ENCODE measurements around the gene IL36B.
"Not testable (repeated sequence)": the region's sequence is repeated elsewhere in the genome, so short reads cannot be mapped to it uniquely, and the experiment has no call there.

IL36B gene

DNA sequence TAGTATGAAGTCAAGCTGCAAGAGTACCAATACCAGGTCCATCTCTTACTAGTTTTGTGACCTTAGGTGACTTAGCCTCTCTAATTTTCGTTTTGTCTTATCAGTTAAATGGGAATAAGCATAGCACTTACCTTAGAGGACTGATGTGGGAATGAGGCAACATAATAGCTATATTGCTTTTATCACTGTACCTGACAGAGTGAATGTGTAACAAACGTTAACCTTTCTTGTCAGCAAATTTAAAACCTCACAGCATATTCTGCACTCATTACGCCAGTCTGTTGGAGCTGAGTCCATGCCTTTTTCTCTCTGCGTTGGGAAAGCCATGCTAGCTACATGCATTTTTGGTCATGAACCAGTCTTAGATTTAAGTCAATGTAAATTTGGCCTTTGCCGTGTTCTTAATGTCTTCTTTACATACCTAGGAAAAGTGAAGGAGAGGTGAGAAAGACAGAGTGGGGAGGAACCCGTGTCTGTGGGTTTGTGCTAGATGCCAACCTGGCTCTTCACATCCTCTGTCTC, at the start of gene IL36B:
IL36B (minus strand) TSS at position 472 of the 522 bp plus-strand sequence.
- no peak for DNase-seq (ENCODE audit: low read depth)

DNA sequence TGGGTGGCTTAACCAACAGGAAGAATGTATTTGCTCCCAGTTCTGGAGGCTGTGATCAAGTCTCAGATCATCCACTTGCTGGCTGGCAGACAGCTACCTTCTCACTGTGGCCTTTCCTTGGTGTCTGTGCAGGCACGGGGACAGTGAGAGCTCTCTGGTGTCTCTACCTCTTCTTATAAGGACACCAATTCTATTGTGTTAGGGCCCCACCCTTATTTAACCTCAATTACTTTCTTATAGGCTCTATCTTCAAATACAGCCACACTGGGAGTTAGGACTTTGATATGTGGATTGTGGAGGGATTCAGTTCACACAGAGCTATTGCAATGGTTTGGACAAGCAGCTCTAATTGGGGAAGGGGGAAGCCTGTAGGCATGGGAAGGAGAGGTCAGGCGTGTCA, 49.5 kb upstream of the IL36B start:
- DNase-seq (ENCODE audit: low read depth): no peak

DNA sequence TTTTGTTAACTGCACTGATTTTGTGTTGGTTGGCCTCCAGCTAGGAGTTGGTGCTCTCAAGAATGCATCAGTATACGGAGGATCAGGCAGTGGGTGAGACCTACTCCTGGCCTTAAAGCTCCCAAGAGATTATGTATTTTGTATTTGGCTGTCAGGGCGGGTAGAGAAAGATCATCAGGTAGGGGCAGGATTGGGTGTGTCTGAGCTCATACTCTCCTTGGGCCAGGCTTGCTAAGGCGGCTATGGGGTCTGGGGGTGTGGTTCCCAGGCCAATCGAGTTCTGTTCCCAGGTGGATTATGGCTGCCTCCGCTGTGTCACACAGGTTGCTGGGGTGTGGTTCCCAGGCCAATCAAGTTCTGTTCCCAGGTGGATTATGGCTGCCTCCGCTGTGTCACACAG, 45.9 kb upstream of the IL36B start:
- DNase-seq (ENCODE audit: low read depth): no peak

DNA sequence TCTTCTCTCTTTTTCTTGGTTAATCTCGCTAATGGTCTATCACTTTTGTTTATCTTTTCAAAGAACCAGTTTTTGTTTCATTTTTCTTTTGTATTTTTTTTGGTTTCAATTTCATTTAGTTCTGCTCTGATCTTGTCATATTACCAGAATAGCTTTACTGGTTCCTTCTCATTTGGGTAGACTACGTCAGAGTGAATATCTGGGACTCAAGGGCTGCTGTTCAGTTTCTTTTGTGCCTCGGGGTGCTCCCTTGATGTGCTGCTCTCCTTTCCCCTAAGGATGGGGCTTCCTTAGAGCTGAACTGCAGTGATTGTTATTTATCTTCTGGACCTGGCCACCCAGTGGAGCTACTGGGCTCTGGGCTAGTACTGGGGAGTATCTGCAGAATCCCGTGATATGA, 45.4 kb upstream of the IL36B start:
- no peak for DNase-seq (ENCODE audit: low read depth)

DNA sequence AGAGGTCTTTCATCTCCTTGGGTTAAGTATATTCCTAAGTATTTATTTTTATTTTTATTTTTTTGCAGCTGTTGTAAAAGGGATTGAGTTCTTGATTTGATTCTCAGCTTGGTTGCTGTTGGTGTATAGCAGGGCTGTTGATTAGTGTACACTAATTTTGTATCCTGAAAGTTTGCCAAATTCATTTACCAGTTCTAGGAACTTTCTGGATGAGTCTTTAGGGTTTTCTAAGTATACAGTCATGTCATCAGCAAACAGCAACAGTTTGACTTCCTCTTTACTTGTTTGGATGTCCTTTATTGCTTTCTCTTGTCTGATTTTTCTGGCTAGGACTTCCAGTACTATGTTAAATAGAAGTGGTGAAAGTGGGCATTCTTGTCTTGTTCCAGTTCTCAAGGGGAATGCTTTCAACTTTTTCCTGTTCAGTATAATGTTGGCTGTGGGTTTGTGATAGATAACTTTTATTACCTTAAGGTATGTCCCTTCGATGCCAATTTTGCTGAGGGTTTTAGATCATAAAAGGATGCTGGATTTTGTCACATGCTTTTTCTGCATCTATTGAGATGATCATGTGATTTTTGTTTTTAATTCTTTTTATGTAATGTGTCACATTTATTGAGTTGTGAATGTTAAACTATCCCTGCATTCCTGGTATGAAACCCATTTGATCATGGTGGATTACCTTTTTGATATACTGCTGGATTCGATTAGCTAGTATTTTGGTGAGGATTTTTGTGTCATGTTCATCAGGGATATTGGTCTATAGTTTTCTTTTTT, 44.4 kb upstream of the IL36B start:
- DNase-seq (ENCODE audit: low read depth): not testable (repeated sequence)

DNA sequence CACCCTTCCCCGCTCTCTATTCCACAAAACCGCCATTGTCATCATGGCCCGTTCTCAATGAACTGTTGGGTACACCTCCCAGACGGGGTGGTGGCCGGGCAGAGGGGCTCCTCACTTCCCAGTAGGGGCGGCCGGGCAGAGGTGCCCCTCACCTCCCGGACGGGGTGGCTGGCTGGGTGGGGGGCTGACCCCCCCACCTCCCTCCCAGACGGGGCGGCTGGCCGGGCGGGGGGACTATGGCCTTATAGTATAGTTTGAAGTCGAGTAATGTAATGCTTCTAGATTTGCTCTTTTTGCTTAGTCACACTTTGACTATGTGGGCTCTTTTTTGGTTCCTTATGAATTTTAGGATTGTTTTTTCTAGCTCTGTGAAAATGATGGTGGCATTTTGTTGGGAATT, 43.6 kb upstream of the IL36B start:
- not testable (repeated sequence) for DNase-seq (ENCODE audit: low read depth)

DNA sequence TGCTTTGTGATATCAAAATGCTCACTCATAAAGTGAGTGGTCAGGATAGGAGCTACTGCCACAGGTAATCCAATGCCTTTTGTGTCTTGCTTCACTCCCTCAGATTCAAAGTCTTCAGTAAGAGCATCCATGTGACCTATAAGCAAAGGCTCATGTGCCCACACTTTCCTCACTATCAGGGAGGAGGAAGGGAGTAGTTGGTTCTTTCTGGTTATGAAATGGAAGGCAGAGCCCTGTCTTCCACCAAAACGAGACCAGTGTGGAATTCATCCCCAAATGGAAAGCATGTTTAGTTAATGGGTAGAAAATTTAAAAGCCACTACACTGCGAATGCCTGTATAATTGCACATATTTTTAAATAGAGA, 40.9 kb upstream of the IL36B start:
- DNase-seq (ENCODE audit: low read depth): no peak

DNA sequence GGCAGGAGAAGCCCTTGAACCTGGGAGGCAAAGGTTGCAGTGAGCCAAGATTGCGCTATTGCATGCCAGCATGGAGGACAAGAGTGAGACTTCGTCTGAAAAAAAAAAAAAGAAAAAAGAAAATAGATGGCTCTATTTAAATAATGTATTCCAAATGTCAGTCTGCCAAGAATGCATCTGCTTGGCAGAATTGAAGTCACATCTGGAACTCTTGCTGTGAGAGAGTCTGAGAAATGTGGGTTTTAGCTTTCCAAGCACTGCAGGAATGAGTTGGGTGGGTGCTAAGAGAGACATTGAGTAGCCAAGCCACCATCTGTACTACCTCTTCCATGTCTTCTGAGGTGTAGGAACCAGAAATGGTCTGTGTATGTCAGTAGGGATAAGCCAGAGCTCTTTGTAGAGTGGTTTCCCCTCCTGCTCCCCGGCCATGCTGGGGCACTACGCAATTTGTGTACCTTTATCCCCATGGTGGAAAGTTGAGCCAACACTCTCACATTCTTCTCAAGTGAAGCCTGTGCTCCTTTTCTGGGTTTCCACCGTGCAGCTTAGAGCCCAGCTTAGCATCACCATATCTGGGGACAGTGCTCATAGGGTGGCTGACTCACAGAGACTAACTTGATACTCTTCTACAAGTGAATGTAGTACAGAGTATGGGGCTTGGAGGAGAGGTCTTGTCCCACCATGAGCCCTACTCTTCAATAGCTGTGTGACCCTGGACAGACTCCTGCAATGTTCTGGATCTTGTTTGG, 40.4 kb upstream of the IL36B start:
- DNase-seq (ENCODE audit: low read depth): no peak

DNA sequence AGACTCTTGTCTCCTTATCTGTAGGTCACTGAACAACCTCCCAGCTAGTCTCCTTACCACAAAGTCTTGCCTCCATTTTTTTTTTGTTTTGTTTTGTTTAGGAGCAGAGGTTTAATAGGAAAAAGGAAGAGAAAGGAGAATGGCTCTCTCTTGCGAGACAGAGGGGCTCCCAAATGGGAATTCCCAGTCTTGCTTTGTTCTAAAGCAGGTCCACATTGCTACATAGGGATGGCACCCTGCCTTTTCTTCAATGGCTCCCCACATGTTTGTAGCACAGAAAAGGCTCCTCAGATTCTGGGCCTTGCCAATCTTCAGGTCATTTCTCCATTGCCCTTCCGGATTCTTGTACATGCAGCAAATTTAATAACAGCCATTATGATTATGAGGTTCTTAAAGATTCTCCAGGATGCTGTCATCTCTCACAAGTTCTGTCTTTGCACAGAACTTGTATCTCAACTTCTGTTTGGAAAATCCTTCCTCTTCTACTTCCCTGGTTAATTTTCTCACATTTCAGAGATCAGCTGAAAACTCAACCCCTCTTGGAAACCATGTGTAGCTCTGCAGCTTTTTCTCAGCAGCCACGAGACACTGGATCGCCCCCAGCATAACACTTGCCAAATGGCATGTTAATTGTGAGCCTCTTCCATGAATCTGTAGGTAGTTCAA, 38.7 kb upstream of the IL36B start:
- no peak for DNase-seq (ENCODE audit: low read depth)

DNA sequence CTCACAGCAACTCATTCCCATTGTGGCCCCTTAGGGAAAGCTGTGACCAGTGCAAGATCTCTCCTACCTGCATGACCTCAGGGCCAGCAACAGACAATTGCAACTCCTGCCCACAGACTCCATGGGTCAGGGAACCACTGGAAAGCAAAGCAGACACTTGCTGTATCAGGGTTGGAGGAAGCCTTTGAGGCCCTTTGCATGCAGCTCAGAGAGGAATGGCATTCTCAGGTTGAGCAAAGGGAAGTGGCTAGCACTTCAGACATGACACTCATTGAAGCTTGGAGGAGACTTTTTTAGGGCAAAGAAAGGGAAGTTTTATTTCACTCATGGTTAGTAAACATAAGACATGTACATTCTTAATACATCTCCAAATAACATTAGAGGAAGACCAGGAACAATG, 37.2 kb upstream of the IL36B start:
- no peak for DNase-seq (ENCODE audit: low read depth)

DNA sequence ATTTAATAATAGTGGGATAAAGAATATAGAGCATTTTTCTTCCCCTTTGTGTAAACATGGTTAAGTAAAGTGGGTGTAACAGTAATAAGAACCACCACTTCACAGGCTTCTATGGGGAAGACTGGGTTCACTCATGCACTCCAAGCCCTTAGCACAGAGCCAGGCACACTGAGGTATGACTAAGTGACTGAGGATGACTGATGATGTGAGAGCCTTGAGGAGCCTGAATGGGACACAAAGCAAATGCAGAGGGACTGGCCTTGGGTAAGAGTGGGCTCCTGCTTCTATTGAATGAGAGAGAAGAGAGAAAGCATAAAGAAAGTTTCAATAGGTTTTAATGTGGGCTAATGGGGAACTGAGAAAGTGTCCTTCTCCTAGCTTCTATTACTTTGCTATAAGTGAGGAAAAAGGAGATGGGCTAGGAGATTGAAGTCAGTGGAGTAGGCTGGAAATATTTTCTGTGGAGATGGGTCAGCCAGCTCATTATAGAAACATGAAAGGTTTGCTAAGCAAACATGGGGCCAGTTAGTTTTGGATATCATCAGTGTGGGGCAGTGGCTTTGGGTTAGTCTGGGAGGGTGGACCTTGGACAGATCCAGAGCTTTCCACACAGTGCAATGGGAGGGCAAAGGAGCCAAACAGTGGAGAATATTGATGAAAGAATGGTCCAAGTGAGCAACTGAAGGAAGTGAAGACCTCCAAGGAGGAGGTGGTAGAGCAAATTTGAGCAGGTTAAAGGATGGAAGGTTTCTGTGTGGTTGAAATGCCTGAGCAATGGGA, 35.7 kb upstream of the IL36B start:
- DNase-seq (ENCODE audit: low read depth): no peak

DNA sequence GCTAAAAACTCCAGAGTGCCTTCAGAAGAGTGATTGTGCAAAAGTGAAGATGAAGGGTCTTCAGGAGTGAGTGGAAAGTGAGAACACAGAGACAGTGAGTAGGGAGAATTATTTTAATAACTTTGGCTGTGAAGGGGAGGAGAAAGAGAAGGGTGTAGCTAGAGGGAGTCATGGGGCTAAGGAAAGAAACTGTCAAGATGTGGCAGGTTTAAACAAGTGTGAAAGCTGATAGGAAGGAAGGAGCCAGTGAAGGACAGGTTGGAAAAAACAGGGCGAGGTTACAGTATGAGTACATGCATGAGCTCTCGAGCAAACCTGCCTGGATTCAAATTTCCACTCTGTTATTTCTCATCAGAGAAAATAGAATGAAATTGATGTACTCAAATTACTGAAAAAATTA, 32.9 kb upstream of the IL36B start:
- no peak for DNase-seq (ENCODE audit: low read depth)

DNA sequence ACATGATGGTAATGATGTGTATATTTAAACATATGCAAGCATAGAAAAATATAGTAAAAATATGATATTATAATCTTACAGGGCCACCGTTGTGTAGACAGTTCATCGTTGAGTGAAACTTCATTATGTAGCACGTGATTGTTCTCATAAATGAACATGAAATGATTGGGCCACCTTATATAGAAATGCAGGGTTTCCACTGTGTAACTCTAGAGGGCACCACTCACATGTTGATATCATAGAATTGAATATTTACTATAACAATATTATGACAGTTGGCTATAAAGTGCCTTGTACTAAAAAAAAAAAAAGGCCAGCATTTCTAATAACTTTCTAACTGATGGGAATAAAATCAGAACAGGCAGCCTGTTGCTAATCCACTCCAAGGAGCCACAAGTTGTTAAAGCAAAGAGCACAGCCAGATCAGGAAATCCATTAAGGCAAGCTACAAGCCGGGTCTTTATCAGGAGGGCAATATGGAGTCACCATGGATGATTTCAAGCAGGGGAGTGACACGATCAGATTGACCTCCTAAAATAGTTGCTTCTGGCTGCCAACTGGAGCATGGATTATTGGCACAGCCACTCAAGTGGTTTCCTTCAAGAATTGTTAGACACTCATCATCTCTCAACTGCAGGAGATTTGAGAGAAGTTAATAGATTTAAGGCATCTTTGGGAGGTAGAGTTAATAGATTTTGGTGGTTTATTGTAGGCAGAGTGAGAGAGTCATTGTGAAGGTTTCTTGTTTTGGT, 31.8 kb upstream of the IL36B start:
- DNase-seq (ENCODE audit: low read depth): no peak

DNA sequence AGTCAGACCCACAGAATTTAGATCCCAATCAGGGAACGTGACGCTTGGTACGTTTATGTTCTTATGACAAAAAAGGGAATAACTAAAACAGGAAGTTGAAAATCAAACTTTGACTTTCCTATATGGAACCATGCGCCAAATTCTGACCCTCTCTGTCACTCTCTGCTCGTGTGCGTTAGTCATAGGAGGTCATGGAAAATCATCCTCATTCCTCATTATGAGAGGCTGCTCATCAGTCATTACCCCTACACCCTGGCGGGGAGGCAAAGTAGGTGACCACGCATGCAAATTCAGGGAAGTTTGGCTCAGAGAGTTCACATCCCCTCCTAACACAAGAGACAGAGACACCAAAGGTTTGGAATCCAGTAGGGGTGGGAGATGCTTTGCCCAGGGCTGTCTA, 30.6 kb upstream of the IL36B start:
- DNase-seq (ENCODE audit: low read depth): no peak

DNA sequence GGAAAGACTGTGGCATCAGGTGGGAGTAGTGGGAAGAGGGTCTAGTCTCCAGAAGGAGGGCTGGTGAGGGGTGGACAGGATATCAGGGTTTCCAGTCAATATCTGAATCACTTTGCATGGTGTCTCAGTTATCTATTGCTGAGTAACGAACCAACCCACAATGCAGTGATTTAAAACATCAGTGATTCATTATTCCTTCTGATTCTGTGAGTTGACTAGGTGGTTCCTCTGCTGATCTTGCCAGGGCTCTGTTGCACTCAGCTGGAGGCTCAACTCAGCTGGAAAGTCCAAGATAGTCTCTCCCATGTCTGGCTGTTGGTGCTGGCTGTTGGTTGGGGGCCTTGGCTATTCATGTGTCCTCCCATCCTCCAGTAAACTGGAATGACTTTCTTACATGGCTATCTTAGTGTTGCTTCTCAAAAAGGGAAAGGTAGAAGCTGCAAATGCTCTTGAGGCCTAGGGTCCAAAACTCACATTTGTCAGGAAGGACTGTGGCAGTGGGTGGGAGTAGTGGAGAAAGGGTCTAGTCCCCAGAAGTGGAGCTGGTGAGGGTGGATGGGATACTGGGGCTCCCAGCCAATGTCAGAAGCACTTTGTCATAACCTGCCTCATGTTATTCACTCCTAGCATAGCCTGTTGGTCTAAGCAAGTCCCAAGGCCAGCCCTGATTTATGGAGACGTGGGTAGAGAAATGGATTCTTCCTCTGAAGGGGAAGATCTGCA, 29.0 kb upstream of the IL36B start:
- no peak for DNase-seq (ENCODE audit: low read depth)

DNA sequence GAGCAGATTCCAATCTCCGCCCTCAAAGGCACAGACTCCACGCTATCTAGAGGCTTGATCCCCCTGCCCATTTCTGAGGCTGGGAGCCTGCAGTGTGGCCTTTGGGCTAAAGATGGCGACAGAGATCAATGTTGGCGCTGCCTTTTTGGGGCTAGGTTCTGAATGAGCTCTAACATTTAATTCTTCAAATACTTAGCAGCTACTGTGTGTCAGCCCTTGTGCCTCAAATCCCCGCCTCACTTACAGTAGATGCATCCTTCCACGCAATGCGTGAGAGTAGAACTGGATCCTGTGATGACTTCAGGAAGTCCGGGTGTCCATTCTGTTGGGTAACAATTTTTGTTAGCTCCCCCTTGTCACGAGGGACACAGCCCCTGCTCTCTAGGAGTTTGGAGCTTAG, 27.5 kb upstream of the IL36B start:
- peak; percentile 19 for DNase-seq (ENCODE audit: low read depth)

DNA sequence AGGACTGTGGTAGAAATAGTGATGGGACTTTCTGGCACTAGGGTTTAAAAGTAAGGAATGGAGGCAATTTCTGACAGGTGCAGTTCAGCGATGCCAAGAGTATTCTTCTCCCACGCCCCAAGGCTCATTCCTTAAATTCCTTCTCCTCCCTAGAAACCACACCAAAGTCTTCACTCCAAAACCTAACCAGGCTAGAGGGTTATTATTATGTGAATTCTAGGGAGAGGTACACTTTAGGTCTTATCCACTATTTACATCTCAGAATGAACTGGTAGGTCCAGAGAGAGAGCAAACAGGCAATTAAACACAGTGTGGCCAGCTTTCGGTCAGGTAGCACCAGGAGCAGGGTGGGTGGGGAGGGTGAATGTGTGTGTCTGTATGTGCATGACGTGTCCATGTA, 26.5 kb upstream of the IL36B start:
- DNase-seq (ENCODE audit: low read depth): no peak

DNA sequence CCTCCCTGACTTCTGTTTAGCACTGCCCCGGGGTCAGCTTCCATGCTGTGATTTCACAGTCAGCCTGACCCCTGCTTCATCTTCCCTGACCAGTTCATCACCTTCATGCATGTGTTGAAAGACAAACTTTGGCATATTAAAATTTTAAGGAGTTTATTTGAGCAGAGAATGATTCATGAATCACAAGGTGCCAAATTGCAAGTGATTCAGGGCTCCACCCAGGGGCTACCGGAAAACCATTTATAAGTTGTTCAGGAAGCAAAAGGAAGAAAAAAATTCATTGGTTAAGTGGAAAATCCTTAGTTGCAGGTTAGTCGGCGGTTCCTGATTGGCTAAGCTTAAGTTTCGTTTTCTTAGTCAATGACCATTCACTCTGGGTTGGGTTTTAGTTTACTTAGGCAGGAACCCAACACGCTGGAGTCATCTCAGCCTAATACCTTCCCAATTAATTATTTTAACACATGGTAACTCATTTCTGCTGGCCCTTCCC, 25.7 kb upstream of the IL36B start:
- DNase-seq (ENCODE audit: low read depth): no peak

DNA sequence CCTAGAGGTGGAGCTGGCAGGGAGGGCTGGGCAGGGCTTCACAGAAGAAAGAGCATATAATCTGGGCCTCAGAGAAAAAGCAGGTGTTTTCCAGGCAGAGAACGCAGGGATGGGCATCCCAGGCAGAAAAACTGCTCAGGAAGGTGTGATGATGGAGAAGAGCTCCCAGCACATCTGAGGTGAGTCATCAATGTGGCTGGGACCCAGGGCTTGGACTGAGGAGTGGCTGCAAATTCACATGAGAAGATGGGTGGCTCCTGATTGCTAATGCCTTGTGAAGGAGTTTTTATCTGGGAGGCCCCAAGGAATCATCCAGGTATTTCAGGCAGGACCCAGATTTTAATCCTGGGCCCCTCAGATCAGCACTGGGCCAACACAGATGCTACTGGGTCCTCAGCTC, 25.3 kb upstream of the IL36B start:
- no peak for DNase-seq (ENCODE audit: low read depth)

DNA sequence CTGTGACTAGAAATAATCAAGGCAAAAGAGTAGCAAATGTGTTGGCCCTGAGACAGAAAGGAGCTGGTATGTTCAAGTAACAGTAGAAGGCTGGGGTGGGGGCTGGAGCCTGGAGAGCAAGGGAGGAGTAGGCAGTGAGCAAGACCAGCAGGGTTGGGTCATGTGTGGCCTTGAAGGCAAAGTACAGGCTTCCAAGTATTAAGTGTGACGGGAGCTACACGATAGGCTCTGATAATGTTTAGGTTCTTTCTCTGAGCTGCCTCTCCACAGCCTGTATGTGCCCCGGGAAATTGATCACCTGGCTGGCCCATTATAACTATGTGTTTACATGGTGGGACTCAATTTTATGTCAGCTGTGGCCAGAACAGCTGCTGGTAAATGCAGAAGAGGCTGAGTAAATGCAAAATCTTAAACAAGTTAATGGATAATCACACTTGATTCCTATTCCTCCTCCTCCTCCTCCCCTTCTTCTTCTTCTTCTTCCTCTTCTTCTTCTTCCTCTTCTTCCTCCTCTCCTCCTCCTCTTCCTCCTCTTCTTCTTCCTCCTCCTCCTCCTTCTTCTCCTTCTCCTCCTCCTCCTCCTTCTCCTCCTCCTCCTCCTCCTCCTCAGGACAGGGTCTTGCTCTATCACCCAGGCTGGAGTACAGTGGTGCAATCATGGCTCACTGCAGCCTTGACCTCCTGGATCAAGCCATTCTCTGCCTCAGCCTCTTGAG, 24.4 kb upstream of the IL36B start:
- no peak for DNase-seq (ENCODE audit: low read depth)

Data from stimulated activated CD8-positive, alpha-beta memory T cell treated with anti-CD3 and anti-CD28 coated beads, Interleukin-15, amount 100 ng/mL, for 24 hours (primary cell).